MM.1S (cell line): Measurements from ENCODE around the gene C10orf53.

Experiments
- CTCF ChIP-seq: fragments of 300-600 bp; sonication (generic); IDR thresholded peaks from 2 replicates; pipeline ENCODE4 v1.5.1; 2016; ENCODE audit warnings: antibody characterized with exemption, low read length, mixed read lengths
- EZH2 ChIP-seq: fragments of 300-600 bp; sonication (generic); optimal IDR thresholded peaks from 2 replicates; pipeline ENCODE3; 2017; ENCODE audit warnings: low read depth, mild to moderate bottlenecking, antibody characterized with exemption, low read length, mixed read lengths
- EZH2phosphoT487 ChIP-seq: fragments of 300-600 bp; sonication (generic); IDR thresholded peaks from 2 replicates; pipeline ENCODE4 v1.6.1; 2018; ENCODE audit warnings: antibody characterized with exemption, low read length

DNA sequence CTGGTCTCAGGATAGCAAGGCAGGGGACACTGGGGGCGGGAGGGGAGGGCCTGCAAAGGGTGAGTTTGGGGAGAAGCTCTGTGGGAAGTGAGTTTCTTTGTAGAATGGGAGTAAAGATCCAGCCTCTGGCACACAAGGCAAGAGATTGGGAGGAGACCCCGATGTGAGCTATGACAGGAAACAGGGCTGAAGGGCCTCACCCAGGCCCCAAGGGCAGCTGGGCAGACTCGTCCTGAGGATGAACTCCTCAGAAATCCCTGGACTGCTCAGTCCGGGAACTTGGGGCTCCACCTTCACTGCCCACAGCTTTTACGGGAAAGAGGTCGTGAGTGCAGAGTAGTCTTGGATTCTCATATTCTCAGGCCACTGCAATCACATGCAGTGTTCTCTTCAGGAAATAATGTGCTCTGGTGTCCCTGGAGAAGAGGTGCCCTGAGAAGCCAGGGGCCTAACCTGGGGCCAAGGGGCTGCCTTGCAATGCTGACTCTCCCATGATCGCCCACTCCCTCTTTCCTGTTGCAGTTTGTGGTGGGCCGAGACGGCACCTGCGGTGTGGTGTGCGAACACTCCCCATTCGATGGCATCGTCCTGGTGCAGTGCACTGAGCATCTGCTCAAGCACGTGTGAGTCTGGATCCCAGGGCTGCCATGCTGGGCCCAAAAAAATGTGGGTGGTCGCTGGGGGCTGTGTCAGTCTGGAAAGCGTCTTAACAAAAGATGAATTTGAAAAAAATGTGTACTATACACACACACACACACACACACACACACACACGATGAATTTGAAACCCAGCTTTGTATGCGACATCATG, 31.3 kb upstream of the C10orf53 start:
- TF ChIP-seq CTCF (no peak), EZH2 (no peak), EZH2phosphoT487 (no peak)
